H1 (cell line): ENCODE measurements around the gene MGAT5. TPM values are rescaled to one million over a fixed set of nuclear protein-coding genes. Genes with fewer than 3 reads are reported as not detected.

Experiments
- CHD2 ChIP-seq: IDR thresholded peaks from 2 replicates; pipeline ENCODE4 v1.6.1; 2012; ENCODE audit warnings: low read length, improper control_type of control experiment
- CHD7 ChIP-seq: fragments of 300-600 bp; sonication (generic); IDR thresholded peaks from 2 replicates; pipeline ENCODE4 v1.7.1; 2012; ENCODE audit warnings: low read length, moderate library complexity, mild to moderate bottlenecking, inconsistent platforms; ENCODE audit not compliant: insufficient replicate concordance
- GABPA ChIP-seq: IDR thresholded peaks from 2 replicates; pipeline ENCODE4 v1.6.1; 2011; ENCODE audit warnings: mild to moderate bottlenecking, low read length, moderate library complexity, borderline replicate concordance; ENCODE audit not compliant: insufficient read depth
- SIRT6 ChIP-seq: IDR thresholded peaks from one replicate; pipeline ENCODE4 v1.7.1; 2012; ENCODE audit warnings: low read length, inconsistent platforms
- polyA plus RNA-seq, 7 experiments: library from polyadenylated mRNA; depleted of rRNA in 3 of 7; stranded (reverse) in 5 of 7; unstranded in 2 of 7; fragments of >200 nt in 5 of 7; fragments of 200-250 nt in 2 of 7; gene quantifications; 1 replicate in 5 of 7; 2 replicates in 1 of 7; 4 replicates in 1 of 7; pipeline versions ENCODE4 v1.2.1 to v1.2.3, GENCODE V29; 2011 to 2013; ENCODE audit warnings: missing spikeins in 2 of 7, mixed read lengths in 2 of 7
- total RNA-seq: library from RNA; stranded (reverse); fragmentation: NEBNext Ultra II Directional; extraction: Animal tissue kit (Norgen Biotek cat#: 25700); gene quantifications from 2 replicates; pipeline ENCODE4 v1.2.1, GENCODE V29; 2021

Gene MGAT5
- total and polyA plus RNA-seq, 2 of the 8 experiments (the other 6 are each of a cell fraction or from before 2014, with no cell fraction given), result 11.2 to 49.2 TPM

- TF ChIP-seq CHD7 (no peak), GABPA (no peak), SIRT6 (no peak), CHD2 (no peak)
These were observed 108.3 kb downstream of the MGAT5 start (continued) for GRCh38 chr2:134362152-134362668.
